Naive thymus-derived CD4-positive, alpha-beta T cell (primary cell): Measurements from ENCODE around the gene SLC2A6. TPM values are rescaled to one million over a fixed set of nuclear protein-coding genes. Genes with fewer than 3 reads are reported as not detected.
A peak's percentile ranks its signal among the peaks of the same experiment; 100 is the strongest.

Experiments
- ATAC-seq: fragments of 150-1000 bp; cut with Tn5 transposase; 2 replicates; pipeline ENCODE4 v1.10.0; 2021; ENCODE audit warnings: mild to moderate bottlenecking, moderate library complexity
- CTCF ChIA-PET: fragments of 350-600 bp; sonication (Branson Sonifier 250); formaldehyde crosslinking; loops from one replicate; lab custom pipeline; 2021; ENCODE audit warnings: antibody characterized with exemption; lab: Charles Lee
- POLR2A ChIA-PET: fragments of 350-600 bp; sonication (Branson Sonifier 250); formaldehyde crosslinking; loops from one replicate; lab custom pipeline; 2021; ENCODE audit warnings: antibody characterized with exemption, inconsistent platforms; lab: Charles Lee
- DNase-seq, 9 donors: peaks; one replicate each; pipeline versions ENCODE4 v3.0.0 to v3.0.0-alpha.2; 2020 to 2022; ENCODE audit warnings: mixed read lengths in 1 of 9
- H3K27ac ChIP-seq: one replicate; pipeline ENCODE4 v1.7.0; 2013; ENCODE audit warnings: mild to moderate bottlenecking, low read depth, low read length, moderate library complexity
- H3K27me3 ChIP-seq, 2 donors: one replicate each; pipeline ENCODE4 v1.7.0; 2013; ENCODE audit warnings: low read length in 2 of 2, mild to moderate bottlenecking in 2 of 2, moderate library complexity in 2 of 2; ENCODE audit not compliant: control insufficient read depth in 2 of 2, insufficient read depth in 2 of 2
- H3K36me3 ChIP-seq, 3 experiments: 1 replicate in 2 of 3; 2 replicates in 1 of 3; pipeline ENCODE4 v1.7.0; 2013; ENCODE audit warnings: low read length in 3 of 3, mild to moderate bottlenecking in 3 of 3, moderate library complexity in 1 of 3; ENCODE audit not compliant: insufficient read depth in 3 of 3, control insufficient read depth in 2 of 3
- H3K4me1 ChIP-seq, 2 donors: one replicate each; pipeline ENCODE4 v1.7.0; 2013; ENCODE audit warnings: low read length in 2 of 2, mild to moderate bottlenecking in 2 of 2, moderate library complexity in 1 of 2; ENCODE audit not compliant: control insufficient read depth in 2 of 2, insufficient read depth in 2 of 2
- H3K4me3 ChIP-seq: 2 replicates; pipeline ENCODE4 v1.7.0; 2013; ENCODE audit warnings: mild to moderate bottlenecking, low read length
- H3K9me3 ChIP-seq, 3 experiments: 1 replicate in 2 of 3; 2 replicates in 1 of 3; pipeline ENCODE4 v1.7.0; 2013; ENCODE audit warnings: low read length in 3 of 3; ENCODE audit not compliant: control insufficient read depth in 2 of 3
- H3K27ac Mint-ChIP-seq, 9 donors: one replicate each; pipeline ENCODE4 v1.8.0; 2020 to 2022; ENCODE audit warnings: mixed read lengths in 9 of 9, mild to moderate bottlenecking in 8 of 9, moderate library complexity in 5 of 9, inconsistent platforms in 2 of 9
- H3K27me3 Mint-ChIP-seq, 5 donors: one replicate each; pipeline ENCODE4 v1.8.0; 2021 to 2022; ENCODE audit warnings: mixed read lengths in 5 of 5, mild to moderate bottlenecking in 1 of 5
- H3K36me3 Mint-ChIP-seq, 5 donors: one replicate each; pipeline ENCODE4 v1.8.0; 2020 to 2022; ENCODE audit warnings: mixed read lengths in 5 of 5, mild to moderate bottlenecking in 3 of 5, inconsistent platforms in 1 of 5
- H3K4me1 Mint-ChIP-seq, 7 donors: one replicate each; pipeline ENCODE4 v1.8.0; 2020 to 2022; ENCODE audit warnings: mixed read lengths in 7 of 7, mild to moderate bottlenecking in 3 of 7, inconsistent platforms in 1 of 7
- H3K4me3 Mint-ChIP-seq, 10 donors: one replicate each; pipeline ENCODE4 v1.8.0; 2020 to 2022; ENCODE audit warnings: mild to moderate bottlenecking in 10 of 10, mixed read lengths in 10 of 10, moderate library complexity in 6 of 10, inconsistent platforms in 2 of 10
- H3K9me3 Mint-ChIP-seq, 11 donors: one replicate each; pipeline ENCODE4 v1.8.0; 2020 to 2022; ENCODE audit warnings: mixed read lengths in 11 of 11, mild to moderate bottlenecking in 4 of 11, inconsistent platforms in 1 of 11, moderate library complexity in 1 of 11
- intact Hi-C, 2 donors: fragments of 100-400 bp; cut with micrococcal nuclease; formaldehyde crosslinking; loops; one replicate each; pipeline ENCODE4 v1.15.1; 2023
- polyA plus RNA-seq, 2 donors: library from polyadenylated mRNA; unstranded; fragments of 300-500 nt; fragmentation: Illumina TruSeq; gene quantifications; one replicate each; pipeline ENCODE4 v1.2.3, GENCODE V29; 2021
- total RNA-seq, 6 experiments: library from RNA in 5 of 6; stranded (reverse) in 5 of 6; gene quantifications; 1 replicate in 5 of 6; 2 replicates in 1 of 6; pipeline ENCODE4 v1.2.3 and lab custom pipeline; 2021 to 2026

The SLC2A6 gene
- total and polyA plus RNA-seq, 7 experiments from 2014 or later, result 2.4 to 34.7 (median 3.4) TPM

GRCh38 chr9:133470427-133470924 is 8.4 kb downstream of the SLC2A6 start:
- Histone ChIP-seq H3K27ac (no peak overlapping the region), H3K36me3 (no peaks in the 10 kb centered on the region), H3K27me3 (no peaks in the 10 kb centered on the region), H3K9me3 (no peaks in the 10 kb centered on the region), H3K4me1 (no peaks in the 10 kb centered on the region), H3K4me3 (no peak overlapping the region)
- Mint-ChIP-seq H3K27ac (no peak overlapping the region), H3K4me3 (no peak overlapping the region), H3K4me1 (peaks cover 0 to 5% (median 2%) of the 10 kb centered on the region in 7 donors), H3K27me3 (no peaks in the 10 kb centered on the region), H3K9me3 (no peaks in the 10 kb centered on the region), H3K36me3 (no peaks in the 10 kb centered on the region)
- DNase-seq (no peak), ATAC-seq (peak; percentile 24)
- intact Hi-C loops, result no loop called here
- ChIA-PET POLR2A (no interaction called here), CTCF (no interaction called here)

- intact Hi-C loops, result no loop called here
- Histone ChIP-seq H3K4me3 (no peak overlapping the region), H3K27ac (no peak overlapping the region), H3K36me3 (no peaks in the 10 kb centered on the region), H3K9me3 (no peaks in the 10 kb centered on the region), H3K27me3 (no peaks in the 10 kb centered on the region), H3K4me1 (no peaks in the 10 kb centered on the region)
- DNase-seq (no peak), ATAC-seq (no peak)
- Mint-ChIP-seq H3K9me3 (no peaks in the 10 kb centered on the region), H3K36me3 (no peaks in the 10 kb centered on the region), H3K27ac (no peak overlapping the region), H3K27me3 (no peaks in the 10 kb centered on the region), H3K4me3 (no peak overlapping the region), H3K4me1 (peaks cover 0 to 5% (median 0%) of the 10 kb centered on the region in 7 donors)
- CTCF ChIA-PET, result no interaction called here
- POLR2A ChIA-PET, result no interaction called here
These were observed 10.0 kb downstream of the SLC2A6 start for GRCh38 chr9:133468777-133469421.

DNA sequence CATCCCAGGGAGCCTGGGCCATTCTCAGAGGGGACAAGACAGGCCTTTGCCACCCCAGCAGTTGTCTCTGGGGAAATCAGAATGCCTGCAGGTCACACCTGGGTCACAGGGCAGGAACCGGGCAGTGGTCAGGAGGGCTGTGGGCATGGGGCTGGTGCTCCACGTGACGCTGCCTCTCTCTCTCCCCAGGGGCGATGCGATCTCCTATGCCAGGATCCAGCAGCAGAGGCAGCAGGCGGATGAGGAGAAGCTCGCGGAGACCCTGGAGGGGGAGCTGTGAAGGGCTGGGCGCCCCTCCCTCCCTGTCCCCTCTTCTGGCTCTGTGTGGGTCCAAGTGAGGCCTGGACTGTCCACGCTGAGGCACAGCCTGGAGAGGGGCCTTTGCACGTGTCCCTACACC is 10.5 kb downstream of the SLC2A6 start:
- H3K4me3 Mint-ChIP-seq, result no peak overlapping the region

GRCh38 chr9:133467101-133467500 is 11.8 kb downstream of the SLC2A6 start:
- intact Hi-C loops, result no loop called here
- H3K9me3 Mint-ChIP-seq, result no peaks in the 10 kb centered on the region

More for the DNA sequence above, 10.5 kb downstream of the SLC2A6 start:
- ATAC-seq (no peak), DNase-seq (no peak)
- Histone ChIP-seq H3K27me3 (no peaks in the 10 kb centered on the region), H3K9me3 (no peaks in the 10 kb centered on the region), H3K4me3 (no peak overlapping the region), H3K36me3 (no peaks in the 10 kb centered on the region), H3K27ac (no peak overlapping the region), H3K4me1 (no peaks in the 10 kb centered on the region)
- H3K9me3 Mint-ChIP-seq, result no peaks in the 10 kb centered on the region
- ChIA-PET CTCF (no interaction called here), POLR2A (no interaction called here)
- H3K4me1 Mint-ChIP-seq, result peaks cover 0 to 5% (median 0%) of the 10 kb centered on the region in 7 donors
- no peaks in the 10 kb centered on the region for H3K27me3 Mint-ChIP-seq
- no peaks in the 10 kb centered on the region for H3K36me3 Mint-ChIP-seq
- H3K27ac Mint-ChIP-seq, result no peak overlapping the region
- intact Hi-C loops, result no loop called here

GRCh38 chr9:133465984-133466383 is 12.9 kb downstream of the SLC2A6 start:
- H3K27ac ChIP-seq, result no peak overlapping the region
- intact Hi-C loops, result no loop called here
- CTCF ChIA-PET, result no interaction called here
- no peak overlapping the region for H3K4me3 ChIP-seq
- Mint-ChIP-seq H3K27me3 (peaks cover 0 to 3% (median 0%) of the 10 kb centered on the region in 5 donors), H3K27ac (no peak overlapping the region), H3K4me1 (peaks cover 0 to 5% (median 0%) of the 10 kb centered on the region in 7 donors), H3K36me3 (no peaks in the 10 kb centered on the region), H3K9me3 (no peaks in the 10 kb centered on the region), H3K4me3 (no peak overlapping the region)
- no peaks in the 10 kb centered on the region for H3K36me3 ChIP-seq
- H3K9me3 ChIP-seq, result no peaks in the 10 kb centered on the region
- H3K27me3 ChIP-seq, result no peaks in the 10 kb centered on the region
- ATAC-seq, result no peak
- POLR2A ChIA-PET, result interaction anchor here (0.6 kb wide), 1 partner anchor 689 kb away, joined by 3 read pairs; no protein-coding TSS in a partner anchor
- no peak for DNase-seq
- H3K4me1 ChIP-seq, result no peaks in the 10 kb centered on the region

More at GRCh38 chr9:133467101-133467500, 11.8 kb downstream of the SLC2A6 start:
- peaks cover 0 to 3% (median 0%) of the 10 kb centered on the region in 5 donors for H3K27me3 Mint-ChIP-seq
- Histone ChIP-seq H3K27me3 (no peaks in the 10 kb centered on the region), H3K27ac (no peak overlapping the region), H3K4me3 (no peak overlapping the region), H3K9me3 (no peaks in the 10 kb centered on the region), H3K4me1 (no peaks in the 10 kb centered on the region), H3K36me3 (no peaks in the 10 kb centered on the region)
- ATAC-seq (no peak), DNase-seq (no peak)
- no peak overlapping the region for H3K27ac Mint-ChIP-seq
- H3K4me3 Mint-ChIP-seq, result no peak overlapping the region
- ChIA-PET POLR2A (no interaction called here), CTCF (no interaction called here)
- no peaks in the 10 kb centered on the region for H3K36me3 Mint-ChIP-seq
- peaks cover 0 to 5% (median 0%) of the 10 kb centered on the region in 7 donors for H3K4me1 Mint-ChIP-seq

GRCh38 chr9:133464638-133465037 is 14.3 kb downstream of the SLC2A6 start:
- no peaks in the 10 kb centered on the region for H3K9me3 Mint-ChIP-seq
- no peaks in the 10 kb centered on the region for H3K36me3 Mint-ChIP-seq
- ATAC-seq (no peak), DNase-seq (no peak)
- CTCF ChIA-PET, result no interaction called here
- Histone ChIP-seq H3K4me3 (no peak overlapping the region), H3K27ac (no peak overlapping the region), H3K4me1 (no peaks in the 10 kb centered on the region), H3K36me3 (no peaks in the 10 kb centered on the region), H3K9me3 (no peaks in the 10 kb centered on the region), H3K27me3 (no peaks in the 10 kb centered on the region)
- intact Hi-C loops, result no loop called here
- H3K4me1 Mint-ChIP-seq, result peaks cover 0 to 7% (median 4%) of the 10 kb centered on the region in 7 donors
- H3K4me3 Mint-ChIP-seq, result no peak overlapping the region
- no peak overlapping the region for H3K27ac Mint-ChIP-seq
- POLR2A ChIA-PET, result no interaction called here
- H3K27me3 Mint-ChIP-seq, result peaks cover 0 to 10% (median 0%) of the 10 kb centered on the region in 5 donors
